ENCODE data around the gene RANBP3.
"Not testable (repeated sequence)": the region's sequence is repeated elsewhere in the genome, so short reads cannot be mapped to it uniquely, and the experiment has no call there.

RANBP3 gene, protein sequence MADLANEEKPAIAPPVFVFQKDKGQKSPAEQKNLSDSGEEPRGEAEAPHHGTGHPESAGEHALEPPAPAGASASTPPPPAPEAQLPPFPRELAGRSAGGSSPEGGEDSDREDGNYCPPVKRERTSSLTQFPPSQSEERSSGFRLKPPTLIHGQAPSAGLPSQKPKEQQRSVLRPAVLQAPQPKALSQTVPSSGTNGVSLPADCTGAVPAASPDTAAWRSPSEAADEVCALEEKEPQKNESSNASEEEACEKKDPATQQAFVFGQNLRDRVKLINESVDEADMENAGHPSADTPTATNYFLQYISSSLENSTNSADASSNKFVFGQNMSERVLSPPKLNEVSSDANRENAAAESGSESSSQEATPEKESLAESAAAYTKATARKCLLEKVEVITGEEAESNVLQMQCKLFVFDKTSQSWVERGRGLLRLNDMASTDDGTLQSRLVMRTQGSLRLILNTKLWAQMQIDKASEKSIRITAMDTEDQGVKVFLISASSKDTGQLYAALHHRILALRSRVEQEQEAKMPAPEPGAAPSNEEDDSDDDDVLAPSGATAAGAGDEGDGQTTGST

DNA sequence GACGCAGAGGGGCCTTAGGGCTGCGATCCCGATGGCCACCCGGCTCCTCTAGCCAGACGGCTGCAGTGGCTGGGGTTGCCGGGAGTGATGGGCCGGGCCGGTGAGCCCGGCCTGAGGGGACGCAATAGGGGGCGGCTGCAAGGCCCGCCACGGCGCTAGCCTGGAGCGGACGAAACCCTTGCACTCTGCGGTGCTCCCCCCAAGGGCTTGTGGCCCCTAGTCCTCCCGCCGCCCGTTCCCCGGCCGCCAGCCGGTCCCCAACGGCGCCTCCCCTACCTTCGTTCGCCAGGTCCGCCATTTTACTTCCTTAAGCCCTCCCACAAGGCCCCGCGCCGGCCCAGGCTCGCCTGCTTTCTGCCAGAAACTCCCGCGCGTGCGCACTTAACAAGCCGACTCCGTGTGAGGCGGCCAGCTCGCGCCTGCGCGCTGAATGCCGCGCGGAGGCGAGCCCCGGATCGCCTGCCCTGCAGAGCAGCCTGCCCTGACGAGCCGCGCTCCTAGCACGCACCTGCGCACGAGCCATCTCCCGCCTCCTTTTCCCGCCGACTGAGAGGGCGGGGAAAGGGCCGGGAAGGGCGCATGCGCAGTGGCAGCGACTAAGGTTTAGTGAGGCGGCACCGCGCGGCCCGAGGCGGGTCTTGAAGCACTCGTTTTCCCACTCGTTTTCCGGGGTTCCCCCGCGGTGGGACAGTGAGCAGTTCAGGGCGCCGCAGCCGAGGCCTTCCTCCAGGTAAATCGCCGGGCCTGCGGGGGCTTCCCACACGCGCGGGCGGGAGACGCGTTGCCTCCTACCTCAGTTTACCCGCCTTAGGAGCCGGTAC lies at the start of gene RANBP3:
Gene RANBP3 (minus strand): TSS at position 356 of the 821 bp plus-strand sequence. CDS start 58 bp downstream, at position 298.
- peak; percentile 100 for DNase-seq

GRCh38 chr19:6026390-6027227 lies 48.7 kb upstream of the RANBP3 start:
- no peak for DNase-seq

DNA sequence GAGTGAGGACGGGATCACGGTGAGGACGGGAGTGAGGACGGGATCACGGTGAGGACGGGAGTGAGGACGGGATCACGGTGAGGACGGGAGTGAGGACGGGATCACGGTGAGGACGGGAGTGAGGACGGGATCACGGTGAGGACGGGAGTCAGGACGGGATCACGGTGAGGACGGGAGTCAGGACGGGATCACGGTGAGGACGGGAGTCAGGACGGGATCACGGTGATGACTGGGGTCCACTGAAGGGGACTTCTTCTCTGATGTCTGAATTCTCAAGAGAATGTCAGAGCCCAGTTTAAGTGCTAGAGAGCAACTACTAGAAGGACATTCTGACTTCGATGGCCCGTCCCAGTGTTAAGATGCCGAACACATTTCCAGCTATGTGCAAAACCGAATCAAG lies 46.8 kb upstream of the RANBP3 start:
- not testable (repeated sequence) for DNase-seq

DNA sequence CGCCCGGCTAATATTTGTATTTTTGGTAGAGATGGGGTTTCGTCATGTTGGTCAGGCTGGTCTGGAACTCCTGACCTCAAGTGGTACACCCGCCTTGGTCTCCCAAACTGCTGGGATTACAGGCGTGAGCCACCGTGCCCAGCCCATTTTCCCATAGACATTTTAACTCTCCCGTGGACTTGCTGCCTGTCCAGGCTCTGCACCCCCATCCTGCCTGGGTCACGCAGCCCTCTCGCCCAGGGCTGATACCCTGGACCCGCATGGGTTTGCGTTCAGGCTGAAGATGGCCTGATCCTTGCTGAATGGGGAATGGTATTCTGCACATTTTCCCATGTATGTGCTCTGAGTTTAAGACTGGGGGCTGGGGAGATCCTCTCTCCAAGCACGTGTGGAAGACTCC lies 46.0 kb upstream of the RANBP3 start:
- no peak for DNase-seq

DNA sequence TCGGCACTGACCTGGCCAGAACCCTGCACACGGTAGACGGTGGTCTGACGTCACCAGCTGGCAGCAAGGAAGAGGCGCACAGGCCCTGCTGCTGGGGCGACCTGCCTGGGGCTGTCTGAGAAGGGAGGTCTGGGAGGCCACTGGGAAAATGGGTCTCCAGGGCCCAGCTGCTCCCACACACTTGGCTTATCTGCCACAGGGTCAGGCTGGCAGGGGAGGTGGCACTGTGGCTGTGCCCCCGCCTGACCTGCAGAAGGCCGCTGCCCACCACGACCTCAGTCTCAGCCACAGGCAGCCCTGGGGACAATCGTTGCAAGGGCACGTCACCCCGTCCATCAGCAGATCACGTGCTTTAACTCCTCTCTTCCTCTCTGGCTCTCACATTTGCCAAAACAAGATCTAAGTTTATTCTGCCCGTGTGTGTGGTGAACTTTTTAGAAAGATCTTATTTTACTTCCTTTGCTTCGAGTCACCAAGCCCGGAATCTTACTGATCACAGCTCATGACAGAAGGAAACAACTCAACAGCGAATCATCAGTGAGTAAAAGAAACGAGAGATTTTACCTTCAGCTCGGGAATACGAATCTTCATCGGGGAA lies 45.2 kb upstream of the RANBP3 start:
- DNase-seq = no peak

DNA sequence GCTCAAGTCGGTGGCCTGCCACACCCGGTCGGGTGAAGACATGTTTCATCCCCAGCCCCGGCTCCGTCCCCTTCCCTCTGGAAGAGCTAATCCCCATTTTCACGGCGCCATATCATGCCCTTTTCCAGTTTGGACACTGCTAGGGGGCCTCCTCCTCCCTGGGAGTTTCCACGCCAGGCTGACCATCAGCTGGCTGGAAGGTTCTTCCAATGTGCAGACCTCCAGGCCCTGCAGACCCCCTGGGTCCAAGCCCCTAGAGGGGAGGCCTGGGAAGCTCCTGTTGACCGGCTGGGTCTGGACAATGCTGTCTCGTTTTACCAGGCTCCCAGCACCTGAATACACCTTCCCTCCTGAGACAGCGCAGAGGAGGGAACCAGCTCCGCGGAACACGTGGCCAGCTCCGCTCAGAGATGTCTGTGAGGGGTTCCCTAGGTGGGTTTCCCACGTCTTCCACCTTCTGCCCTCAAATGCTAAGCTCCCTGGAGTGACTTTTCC lies 44.7 kb upstream of the RANBP3 start:
- DNase-seq = no peak

- DNase-seq = peak; percentile 63
Measured at GRCh38 chr19:6021878-6022569, 44.1 kb upstream of the RANBP3 start.

DNA sequence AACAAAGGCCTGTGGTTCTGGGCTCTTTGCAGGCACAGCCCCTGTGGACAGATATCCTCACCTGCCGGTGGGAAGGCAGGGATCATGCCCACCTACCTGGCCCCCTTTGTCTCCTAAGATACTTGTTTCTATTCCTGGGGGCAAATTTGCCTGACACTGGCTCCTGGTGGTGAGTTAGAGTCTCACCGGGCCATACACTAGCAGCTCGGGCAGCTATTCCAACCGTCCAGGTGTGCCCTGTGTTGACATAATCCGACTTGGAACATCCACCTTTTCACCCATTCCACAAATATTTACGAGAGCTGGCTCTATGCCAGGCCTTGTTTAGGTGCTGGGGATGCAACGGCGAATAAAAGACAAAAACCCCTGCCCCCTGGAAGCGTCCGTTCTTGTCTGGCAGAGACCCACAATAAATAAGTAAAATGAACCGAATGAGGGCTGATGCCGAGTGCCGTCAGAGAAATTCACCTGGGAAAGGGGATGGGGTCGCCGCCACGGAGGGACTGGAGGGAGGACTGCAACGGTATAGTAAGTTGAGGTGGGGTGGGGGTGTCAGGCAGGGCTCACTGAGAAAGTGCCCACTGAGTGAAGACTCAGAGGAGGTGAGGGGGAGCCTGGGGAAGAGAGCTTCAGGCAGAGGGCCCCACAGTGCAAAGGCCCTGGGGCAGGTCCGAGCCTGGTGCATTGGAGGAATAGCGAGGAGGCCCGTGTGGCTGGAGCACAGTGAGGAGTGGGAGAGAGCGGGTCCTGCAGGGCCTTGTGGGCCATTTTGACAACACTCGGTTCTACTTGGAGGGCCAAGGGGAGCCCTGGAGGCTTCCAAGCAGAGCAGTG lies 43.2 kb upstream of the RANBP3 start:
- DNase-seq = no peak

DNA sequence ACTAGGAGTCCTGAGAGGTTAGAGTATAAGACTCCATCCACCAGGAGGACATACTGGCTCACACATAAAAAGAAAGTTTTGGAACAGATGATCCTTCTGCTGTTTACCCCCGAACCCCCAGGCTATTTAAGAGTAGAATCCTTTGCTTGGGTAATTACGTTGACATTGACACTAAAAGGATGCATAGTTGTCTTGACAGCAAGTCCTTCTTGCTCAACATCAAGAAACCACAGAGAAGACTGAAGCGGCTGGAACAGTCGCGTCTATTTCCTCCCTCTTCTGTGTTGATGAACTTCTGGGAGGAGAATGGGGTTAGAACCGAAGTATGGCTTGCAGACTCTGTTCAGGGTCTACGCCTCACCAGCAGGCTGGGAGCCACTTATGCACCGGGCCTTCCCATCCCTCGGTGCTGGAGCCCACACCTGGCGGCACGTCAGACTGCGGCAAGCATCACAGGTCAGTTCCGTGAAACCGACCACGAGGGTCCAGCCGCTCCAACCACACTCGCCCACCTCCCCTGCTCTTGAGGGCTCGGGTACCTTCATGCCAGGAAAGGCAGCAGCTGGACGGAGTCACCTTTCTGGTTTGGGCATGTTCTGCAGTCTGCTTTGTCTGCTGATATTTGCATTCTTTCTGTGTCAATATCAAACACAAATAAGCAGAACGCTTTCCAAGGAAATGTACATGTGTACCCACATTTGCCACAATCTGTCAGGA lies 42.4 kb upstream of the RANBP3 start:
- DNase-seq = no peak

- DNase-seq = no peak
Measured at GRCh38 chr19:6018786-6019185, 40.8 kb upstream of the RANBP3 start.

GRCh38 chr19:6017576-6017975 lies 39.6 kb upstream of the RANBP3 start:
- no peak for DNase-seq

- DNase-seq = no peak
Measured at GRCh38 chr19:6015841-6016545, 38.1 kb upstream of the RANBP3 start.

- DNase-seq = no peak
Measured at GRCh38 chr19:6014551-6015135, 36.7 kb upstream of the RANBP3 start.

- no peak for DNase-seq
Measured at GRCh38 chr19:6012426-6013170, 34.7 kb upstream of the RANBP3 start.

DNA sequence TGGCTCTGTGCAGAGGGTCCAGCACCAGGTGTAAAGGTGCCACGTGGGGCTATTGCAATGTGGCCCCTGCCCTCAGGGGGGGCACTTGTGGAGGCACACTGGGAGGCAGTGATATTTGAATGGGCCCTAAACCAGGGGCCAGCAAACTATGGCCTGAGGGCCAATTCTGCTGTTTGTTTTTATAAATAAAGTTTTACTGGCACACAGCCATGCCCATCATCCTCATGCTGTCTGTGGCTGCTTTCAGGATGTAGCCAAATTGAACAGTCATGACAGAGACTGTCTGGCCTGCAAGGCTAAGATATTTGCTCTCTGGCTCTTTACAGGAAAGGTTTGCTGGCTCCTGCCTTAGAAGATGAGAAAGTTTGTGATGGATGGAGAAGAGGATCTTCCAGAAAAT lies 33.9 kb upstream of the RANBP3 start:
- DNase-seq = no peak

- no peak for DNase-seq
Measured at GRCh38 chr19:6011206-6011605, 33.3 kb upstream of the RANBP3 start.

DNA sequence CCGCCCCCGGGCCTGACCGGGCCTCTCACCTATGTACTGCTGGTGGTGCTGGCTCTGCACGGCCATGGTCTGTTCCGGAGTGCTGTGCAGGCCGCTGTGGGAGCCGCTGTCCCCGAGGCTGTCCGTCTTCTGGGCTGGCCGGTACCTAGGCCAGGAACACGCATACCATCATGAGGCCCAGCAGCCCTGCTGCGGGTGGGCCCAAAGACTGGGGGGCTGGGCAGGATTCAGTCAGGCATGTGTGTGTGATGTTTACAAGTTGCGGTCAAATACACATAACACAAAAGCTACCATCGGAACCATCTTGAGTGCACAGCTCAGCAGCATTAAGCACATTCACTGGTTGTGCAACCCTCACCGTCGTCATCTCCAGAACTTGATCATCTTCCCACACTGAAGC lies 32.2 kb upstream of the RANBP3 start:
- no peak for DNase-seq

GRCh38 chr19:6007866-6008265 lies 29.9 kb upstream of the RANBP3 start:
- DNase-seq = no peak
